GM12865 (cell line): Measurements from ENCODE around the gene GANAB.

Source experiments
- DNase-seq: peaks from one replicate; pipeline ENCODE4 v3.0.0; 2010; ENCODE audit warnings: low read depth
- H3K4me3 ChIP-seq: 2 replicates; pipeline ENCODE4 v1.5.1; 2011; ENCODE audit warnings: mild to moderate bottlenecking, low read depth, low read length, control low read depth
- CTCF ChIP-seq: IDR thresholded peaks from 2 replicates; pipeline ENCODE4 v1.5.1; 2011; ENCODE audit warnings: low read length, control low read depth, low read depth, inconsistent platforms; ENCODE audit not compliant: insufficient read depth; ENCODE audit errors: missing control alignments

The GANAB gene

GRCh38 chr11:62610403-62610802 is 36.0 kb downstream of the GANAB start:
- no peak for DNase-seq
- no peak overlapping the region; the same call in 1 of the 2 replicates for H3K4me3 ChIP-seq
- no peak for TF ChIP-seq CTCF

- no peak for TF ChIP-seq CTCF
- DNase-seq: no peak
- no peak overlapping the region for H3K4me3 ChIP-seq
Observed at GRCh38 chr11:62608776-62609175, 37.6 kb downstream of the GANAB start.

GRCh38 chr11:62607714-62608113 is 38.7 kb downstream of the GANAB start:
- TF ChIP-seq CTCF: no peak
- peak; percentile 76 for DNase-seq
- H3K4me3 ChIP-seq: no peak overlapping the region

GRCh38 chr11:62605902-62606301 is 40.5 kb downstream of the GANAB start:
- no peak overlapping the region for H3K4me3 ChIP-seq
- TF ChIP-seq CTCF: no peak
- DNase-seq: no peak

- TF ChIP-seq CTCF: no peak
- H3K4me3 ChIP-seq: no peak overlapping the region
- DNase-seq: no peak
Observed at GRCh38 chr11:62605467-62605866, 40.9 kb downstream of the GANAB start.

- DNase-seq: no peak
- H3K4me3 ChIP-seq: no peak overlapping the region
- TF ChIP-seq CTCF: no peak
Observed at GRCh38 chr11:62604460-62605120, 41.8 kb downstream of the GANAB start.

- H3K4me3 ChIP-seq: no peak overlapping the region
- no peak for DNase-seq
- TF ChIP-seq CTCF: no peak
Observed at GRCh38 chr11:62603776-62604299, 42.6 kb downstream of the GANAB start.
